K562 (cell line): ENCODE data around the gene CBX3. TPM values are rescaled to one million over a fixed set of nuclear protein-coding genes. Genes with fewer than 3 reads are reported as not detected.

Source experiments
- ARID2 ChIP-seq: fragments of 450-650 bp; IDR thresholded peaks from 2 replicates; pipeline ENCODE4 v1.6.1; 2017; ENCODE audit warnings: antibody characterized with exemption, mild to moderate bottlenecking
- CCNT2 ChIP-seq: IDR thresholded peaks from 2 replicates; pipeline ENCODE4 v1.6.1; 2011; ENCODE audit warnings: borderline replicate concordance, low read depth, mild to moderate bottlenecking, moderate library complexity, mixed read lengths, low read length; ENCODE audit not compliant: insufficient read length; ENCODE audit errors: extremely low read depth
- CXXC5 ChIP-seq: fragments of 250-450 bp; sonication (Bioruptor Pico); IDR thresholded peaks from 2 replicates; pipeline ENCODE4 v1.8.0; 2022; ENCODE audit warnings: inconsistent platforms, mild to moderate bottlenecking, moderate library complexity
- DIDO1 ChIP-seq: fragments of 450-650 bp; IDR thresholded peaks from 2 replicates; pipeline ENCODE4 v1.6.1; 2016; ENCODE audit warnings: low read depth, missing biosample characterization, missing genetic modification characterization
- HCFC1 ChIP-seq: IDR thresholded peaks from 2 replicates; pipeline ENCODE4 v1.6.1; 2012; ENCODE audit warnings: low read depth, low read length, improper control_type of control experiment
- L3MBTL2 ChIP-seq: fragments of 450-650 bp; IDR thresholded peaks from 2 replicates; pipeline ENCODE4 v1.6.1; 2016; ENCODE audit warnings: mild to moderate bottlenecking, moderate library complexity
- MTA1 ChIP-seq: fragments of 450-650 bp; IDR thresholded peaks from 2 replicates; pipeline ENCODE4 v1.6.1; 2017; ENCODE audit warnings: borderline replicate concordance
- NFATC3 ChIP-seq: fragments of 450-650 bp; IDR thresholded peaks from 2 replicates; pipeline ENCODE4 v1.6.1; 2017; ENCODE audit warnings: mild to moderate bottlenecking
- NR1H2 ChIP-seq: sonication (generic); formaldehyde crosslinking; IDR thresholded peaks from 2 replicates; pipeline ENCODE4 v1.4.0; 2020; ENCODE audit warnings: mild to moderate bottlenecking, missing genetic modification reagents
- POLR3G ChIP-seq: IDR thresholded peaks from 2 replicates; pipeline ENCODE4 v1.6.1; 2011; ENCODE audit not compliant: insufficient read length, insufficient replicate concordance; ENCODE audit errors: extremely low read depth
- RBM17 ChIP-seq: fragments of 200-400 bp; formaldehyde crosslinking; IDR thresholded peaks from 2 replicates; pipeline ENCODE4 v1.6.1; 2017; ENCODE audit warnings: low read depth, mild to moderate bottlenecking, low read length, borderline replicate concordance
- SMARCA4 ChIP-seq: fragments of 450-650 bp; IDR thresholded peaks from 2 replicates; pipeline ENCODE4 v1.6.1; 2016
- ZFPM2 ChIP-seq: fragments of 250-450 bp; sonication (Bioruptor Pico); IDR thresholded peaks from 2 replicates; pipeline ENCODE4 v1.5.1; 2022; ENCODE audit warnings: mild to moderate bottlenecking
- ZNF121 ChIP-seq: sonication (generic); formaldehyde crosslinking; conservative IDR thresholded peaks from 2 replicates; pipeline ENCODE4 v1.8.0; 2022; ENCODE audit warnings: missing genetic modification reagents
- ZNF175 ChIP-seq: fragments of 200-800 bp; sonication (Bioruptor generic); IDR thresholded peaks from 2 replicates; pipeline ENCODE4 v1.6.1; 2016; ENCODE audit warnings: low read depth, mild to moderate bottlenecking, missing genetic modification characterization, missing compliant biosample characterization
- ZNF3 ChIP-seq: fragments of 250-450 bp; sonication (Bioruptor Pico); IDR thresholded peaks from 2 replicates; pipeline ENCODE4 v1.5.0; 2021; ENCODE audit warnings: mild to moderate bottlenecking, moderate library complexity
- ZNF408 ChIP-seq: fragments of 250-450 bp; sonication (Bioruptor Pico); IDR thresholded peaks from 2 replicates; pipeline ENCODE4 v1.4.0; 2020; ENCODE audit warnings: low read depth, mild to moderate bottlenecking, moderate library complexity
- ZNF589 ChIP-seq: fragments of 200-800 bp; sonication (Bioruptor generic); IDR thresholded peaks from 2 replicates; pipeline ENCODE4 v1.6.1; 2016; ENCODE audit warnings: low read depth, missing genetic modification characterization, missing compliant biosample characterization
- ZSCAN29 ChIP-seq: fragments of 450-650 bp; IDR thresholded peaks from 2 replicates; pipeline ENCODE4 v1.6.1; 2017
- polyA plus RNA-seq, 8 experiments: library from polyadenylated mRNA; depleted of rRNA in 4 of 8; stranded (reverse) in 5 of 8; unstranded in 3 of 8; fragments of >200 nt; fragmentation: Nextera tagmentation in 2 of 8; fragmentation: Illumina TruSeq in 1 of 8; extraction: Ambion mirVana in 2 of 8; extraction: Trizol in 1 of 8; gene quantifications; 2 replicates each; pipeline versions ENCODE4 v1.2.1 to v1.2.3, GENCODE V29; 2011 to 2014; ENCODE audit warnings: inconsistent platforms in 1 of 8, missing spikeins in 1 of 8
- total RNA-seq, 7 experiments: library from RNA; depleted of rRNA in 6 of 7; stranded (reverse); fragments of >200 nt in 6 of 7; fragmentation: Illumina TruSeq in 2 of 7; extraction: Trizol in 2 of 7; gene quantifications; 2 replicates each; pipeline versions ENCODE4 v1.2.1 to v1.2.3, GENCODE V29; 2011 to 2021; ENCODE audit warnings: low replicate concordance in 1 of 7
- TF ChIP-seq, protein P1 (sequence below): fragments of 450-650 bp; IDR thresholded peaks from 2 replicates; pipeline ENCODE4 v1.7.1; 2018; ENCODE audit warnings: mild to moderate bottlenecking, low read depth; ENCODE audit not compliant: partially characterized antibody
- TF ChIP-seq, protein P2 (sequence below): fragments of 250-450 bp; sonication (Bioruptor Pico); IDR thresholded peaks from 2 replicates; pipeline ENCODE4 v1.5.0; 2021; ENCODE audit warnings: mild to moderate bottlenecking, moderate library complexity
- TF ChIP-seq, protein P3 (sequence below), 3 experiments: IDR thresholded peaks in 2 of 3; conservative IDR thresholded peaks in 1 of 3; 2 replicates each; pipeline ENCODE4 v1.5.1; 2011 to 2012; ENCODE audit warnings: low read length in 3 of 3, mild to moderate bottlenecking in 3 of 3, control low read depth in 2 of 3, improper control_type of control experiment in 1 of 3, inconsistent platforms in 1 of 3, low read depth in 1 of 3, mixed read lengths in 1 of 3, moderate library complexity in 1 of 3; ENCODE audit not compliant: insufficient read depth in 2 of 3

CBX3 gene
- total and polyA plus RNA-seq, 9 of the 15 experiments (the other 6 are each of a cell fraction or from before 2014, with no cell fraction given): 198 to 413 (median 328) TPM

DNA sequence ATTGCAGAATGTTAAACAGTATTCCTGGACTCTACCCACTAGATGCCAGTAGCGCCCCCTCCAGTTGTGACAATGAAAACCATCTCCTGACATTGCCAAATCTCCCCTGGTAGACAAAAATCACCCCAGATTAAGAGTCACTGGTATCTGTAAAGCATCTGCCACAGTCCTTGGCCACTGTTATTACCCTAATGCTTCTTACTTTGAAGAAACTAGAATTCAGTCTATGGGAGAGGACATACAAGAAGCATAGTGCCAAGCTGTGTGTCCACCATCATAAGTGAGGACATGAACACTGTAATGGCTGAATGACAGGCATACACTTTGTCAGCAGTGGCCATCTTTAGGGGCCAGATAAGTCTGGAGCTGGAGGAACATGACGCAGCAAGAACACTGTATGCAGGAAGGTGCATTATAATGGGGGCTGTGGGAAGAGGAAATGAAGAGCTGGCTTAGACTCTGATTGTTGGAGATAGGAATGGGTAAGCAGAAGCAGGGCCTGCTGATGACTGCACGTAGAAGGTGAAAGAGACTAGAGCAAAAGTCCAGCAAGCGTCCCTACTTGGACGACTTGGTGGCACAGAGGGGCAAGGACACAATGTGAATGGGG lies 32.5 kb downstream of the CBX3 start (continued):
- TF ChIP-seq, protein P1, sequence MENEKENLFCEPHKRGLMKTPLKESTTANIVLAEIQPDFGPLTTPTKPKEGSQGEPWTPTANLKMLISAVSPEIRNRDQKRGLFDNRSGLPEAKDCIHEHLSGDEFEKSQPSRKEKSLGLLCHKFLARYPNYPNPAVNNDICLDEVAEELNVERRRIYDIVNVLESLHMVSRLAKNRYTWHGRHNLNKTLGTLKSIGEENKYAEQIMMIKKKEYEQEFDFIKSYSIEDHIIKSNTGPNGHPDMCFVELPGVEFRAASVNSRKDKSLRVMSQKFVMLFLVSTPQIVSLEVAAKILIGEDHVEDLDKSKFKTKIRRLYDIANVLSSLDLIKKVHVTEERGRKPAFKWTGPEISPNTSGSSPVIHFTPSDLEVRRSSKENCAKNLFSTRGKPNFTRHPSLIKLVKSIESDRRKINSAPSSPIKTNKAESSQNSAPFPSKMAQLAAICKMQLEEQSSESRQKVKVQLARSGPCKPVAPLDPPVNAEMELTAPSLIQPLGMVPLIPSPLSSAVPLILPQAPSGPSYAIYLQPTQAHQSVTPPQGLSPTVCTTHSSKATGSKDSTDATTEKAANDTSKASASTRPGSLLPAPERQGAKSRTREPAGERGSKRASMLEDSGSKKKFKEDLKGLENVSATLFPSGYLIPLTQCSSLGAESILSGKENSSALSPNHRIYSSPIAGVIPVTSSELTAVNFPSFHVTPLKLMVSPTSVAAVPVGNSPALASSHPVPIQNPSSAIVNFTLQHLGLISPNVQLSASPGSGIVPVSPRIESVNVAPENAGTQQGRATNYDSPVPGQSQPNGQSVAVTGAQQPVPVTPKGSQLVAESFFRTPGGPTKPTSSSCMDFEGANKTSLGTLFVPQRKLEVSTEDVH: no peak
- TF ChIP-seq MTA1 (peak; percentile 76; the same call in 1 of the 2 replicates), SMARCA4 (peak; percentile 92), NFATC3 (0 out of 2 replicates have a peak, but pooled peaks have one; percentile 54), ZFPM2 (CRISPR knock-in tag) (no peak), ZNF589 (CRISPR knock-in tag) (peak; percentile 93), ARID2 (no peak), RBM17 (no peak), ZNF175 (peak; percentile 64; the same call in 1 of the 2 replicates), ZNF3 (no peak), ZSCAN29 (no peak), CXXC5 (CRISPR knock-in tag) (peak; percentile 61; the same call in 1 of the 2 replicates), NR1H2 (CRISPR knock-in tag) (no peak), ZNF408 (CRISPR knock-in tag) (no peak), ZNF121 (CRISPR knock-in tag) (no peak), HCFC1 (no peak), L3MBTL2 (peak; percentile 48), DIDO1 (tag) (0 out of 2 replicates have a peak, but pooled peaks have one; percentile 57), CCNT2 (no peak), POLR3G (no peak)
- TF ChIP-seq, protein P2, sequence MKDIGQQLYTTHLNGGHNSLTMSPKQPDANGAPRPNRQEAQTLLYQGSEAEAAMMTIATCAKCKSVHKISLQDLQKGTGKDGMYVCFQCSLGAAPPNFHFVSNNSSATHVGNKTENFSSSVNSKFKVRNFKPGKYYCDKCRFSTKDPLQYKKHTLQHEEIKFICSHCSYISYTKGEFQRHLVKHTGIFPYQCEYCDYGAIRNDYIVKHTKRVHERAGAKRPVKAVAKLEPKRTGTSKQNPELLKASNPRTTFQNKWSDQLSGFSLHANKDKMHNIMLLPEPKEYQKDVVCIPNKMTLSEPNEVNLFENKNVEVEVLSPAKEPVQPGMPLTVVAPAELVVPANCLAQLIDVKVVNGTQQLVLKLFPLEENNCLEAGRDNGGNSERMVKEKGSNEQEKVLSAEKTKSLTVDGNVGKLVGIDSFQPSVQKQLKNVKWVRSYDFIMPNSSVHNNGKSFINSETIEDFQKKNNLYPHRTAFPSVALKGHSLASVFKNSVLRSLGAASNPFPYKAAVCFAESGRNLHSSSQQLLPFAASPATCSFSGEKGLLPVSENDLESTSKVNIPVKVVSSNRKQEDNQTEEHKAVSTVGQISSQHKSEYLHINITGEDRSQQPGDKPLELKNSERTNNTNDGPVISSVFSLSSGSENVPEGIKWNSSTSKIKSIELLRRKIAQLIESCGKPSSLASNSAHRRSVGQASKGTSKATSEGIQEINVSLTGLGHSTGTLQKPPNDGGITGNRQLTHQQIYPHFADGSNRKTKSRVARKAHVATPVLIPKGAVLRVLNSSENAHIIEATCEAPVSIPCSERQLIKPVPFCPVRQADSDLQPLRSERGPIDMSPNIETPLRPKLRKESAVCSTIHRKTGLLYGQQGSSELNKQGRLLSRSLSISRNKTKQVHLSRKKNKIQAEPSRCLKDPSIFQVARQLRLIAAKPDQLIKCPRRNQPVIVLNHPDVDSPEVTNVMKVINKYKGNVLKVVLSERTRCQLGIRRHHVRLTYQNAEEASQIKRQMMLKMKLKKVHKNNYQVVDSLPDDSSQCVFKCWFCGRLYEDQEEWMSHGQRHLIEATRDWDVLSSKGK (CRISPR knock-in tag): no peak
- TF ChIP-seq, protein P3, sequence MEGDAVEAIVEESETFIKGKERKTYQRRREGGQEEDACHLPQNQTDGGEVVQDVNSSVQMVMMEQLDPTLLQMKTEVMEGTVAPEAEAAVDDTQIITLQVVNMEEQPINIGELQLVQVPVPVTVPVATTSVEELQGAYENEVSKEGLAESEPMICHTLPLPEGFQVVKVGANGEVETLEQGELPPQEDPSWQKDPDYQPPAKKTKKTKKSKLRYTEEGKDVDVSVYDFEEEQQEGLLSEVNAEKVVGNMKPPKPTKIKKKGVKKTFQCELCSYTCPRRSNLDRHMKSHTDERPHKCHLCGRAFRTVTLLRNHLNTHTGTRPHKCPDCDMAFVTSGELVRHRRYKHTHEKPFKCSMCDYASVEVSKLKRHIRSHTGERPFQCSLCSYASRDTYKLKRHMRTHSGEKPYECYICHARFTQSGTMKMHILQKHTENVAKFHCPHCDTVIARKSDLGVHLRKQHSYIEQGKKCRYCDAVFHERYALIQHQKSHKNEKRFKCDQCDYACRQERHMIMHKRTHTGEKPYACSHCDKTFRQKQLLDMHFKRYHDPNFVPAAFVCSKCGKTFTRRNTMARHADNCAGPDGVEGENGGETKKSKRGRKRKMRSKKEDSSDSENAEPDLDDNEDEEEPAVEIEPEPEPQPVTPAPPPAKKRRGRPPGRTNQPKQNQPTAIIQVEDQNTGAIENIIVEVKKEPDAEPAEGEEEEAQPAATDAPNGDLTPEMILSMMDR (IDR thresholded peaks at IDR 0.05 in 2 of 3, conservative IDR thresholded peaks at IDR 0.05 in 1 of 3; ENCODE audit: insufficient read depth in 2 of 3, low read depth in 1 of 3, low read length in 3 of 3): peak; percentile 20 to 57 (median 41); a peak in 3 of 6 replicates
